HG02759 (cell line): ENCODE measurements around the gene BTBD16.

ENCODE experiments used
- ATAC-seq: cut with Tn5 transposase; IDR thresholded peaks from one replicate; pipeline ENCODE4 v1.9.1; 2021; ENCODE audit warnings: mild to moderate bottlenecking, moderate library complexity; ENCODE audit not compliant: unreplicated experiment

Gene BTBD16

GRCh38 chr10:122271076-122271475 is at the start of gene BTBD16:
BTBD16 (plus strand) TSS chr10:122271296; CDS start chr10:122275082, 3,786 bp downstream.
- no peak for ATAC-seq

GRCh38 chr10:122221958-122222357 is 49.1 kb upstream of the BTBD16 start:
- no peak for ATAC-seq

GRCh38 chr10:122222638-122223037 is 48.5 kb upstream of the BTBD16 start:
- ATAC-seq: no peak

- no peak for ATAC-seq
These were observed 46.9 kb upstream of the BTBD16 start for GRCh38 chr10:122224159-122224558.

- no peak for ATAC-seq
These were observed 45.8 kb upstream of the BTBD16 start for GRCh38 chr10:122225330-122225729.

GRCh38 chr10:122227754-122228153 is 43.3 kb upstream of the BTBD16 start:
- ATAC-seq: no peak

GRCh38 chr10:122229666-122230065 is 41.4 kb upstream of the BTBD16 start:
- ATAC-seq: no peak

GRCh38 chr10:122230222-122230621 is 40.9 kb upstream of the BTBD16 start:
- ATAC-seq: no peak

- ATAC-seq: no peak
These were observed 38.3 kb upstream of the BTBD16 start for GRCh38 chr10:122232769-122233168.

GRCh38 chr10:122233857-122234348 is 37.2 kb upstream of the BTBD16 start:
- ATAC-seq: no peak

- no peak for ATAC-seq
These were observed 36.7 kb upstream of the BTBD16 start for GRCh38 chr10:122234416-122234815.

GRCh38 chr10:122236690-122237306 is 34.3 kb upstream of the BTBD16 start:
- ATAC-seq: no peak

- no peak for ATAC-seq
These were observed 33.6 kb upstream of the BTBD16 start for GRCh38 chr10:122237331-122237990.

GRCh38 chr10:122239578-122240257 is 31.4 kb upstream of the BTBD16 start:
- no peak for ATAC-seq

GRCh38 chr10:122240401-122240800 is 30.7 kb upstream of the BTBD16 start:
- no peak for ATAC-seq

- ATAC-seq: no peak
These were observed 29.3 kb upstream of the BTBD16 start for GRCh38 chr10:122241836-122242235.

- ATAC-seq: no peak
These were observed 27.5 kb upstream of the BTBD16 start for GRCh38 chr10:122243550-122243949.

- ATAC-seq: no peak
These were observed 26.8 kb upstream of the BTBD16 start for GRCh38 chr10:122244001-122244975.

GRCh38 chr10:122245136-122245535 is 26.0 kb upstream of the BTBD16 start:
- ATAC-seq: no peak

GRCh38 chr10:122245897-122246296 is 25.2 kb upstream of the BTBD16 start:
- ATAC-seq: no peak
